Measurements from ENCODE around the gene GDF10.

- TF ChIP-seq CTCF (IDR thresholded peaks at IDR 0.05): no peak
- TF ChIP-seq POLR2A (IDR thresholded peaks at IDR 0.05): no peak
Measured at GRCh38 chr10:47296156-47296894, 3.7 kb upstream of the GDF10 start.

All from testis (tissue), 2 donors.